HPDE6-E6E7 (cell line): ENCODE measurements around the gene ZDHHC11.
A peak's percentile ranks its signal among the peaks of the same experiment; 100 is the strongest.

Source experiments
- DNase-seq: peaks from one replicate; pipeline ENCODE4 v3.0.0; 2011; ENCODE audit warnings: missing footprints; ENCODE audit errors: extremely low spot score

ZDHHC11 gene, protein sequence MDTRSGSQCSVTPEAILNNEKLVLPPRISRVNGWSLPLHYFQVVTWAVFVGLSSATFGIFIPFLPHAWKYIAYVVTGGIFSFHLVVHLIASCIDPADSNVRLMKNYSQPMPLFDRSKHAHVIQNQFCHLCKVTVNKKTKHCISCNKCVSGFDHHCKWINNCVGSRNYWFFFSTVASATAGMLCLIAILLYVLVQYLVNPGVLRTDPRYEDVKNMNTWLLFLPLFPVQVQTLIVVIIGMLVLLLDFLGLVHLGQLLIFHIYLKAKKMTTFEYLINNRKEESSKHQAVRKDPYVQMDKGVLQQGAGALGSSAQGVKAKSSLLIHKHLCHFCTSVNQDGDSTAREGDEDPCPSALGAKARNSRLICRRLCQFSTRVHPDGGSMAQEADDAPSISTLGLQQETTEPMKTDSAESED

DNA sequence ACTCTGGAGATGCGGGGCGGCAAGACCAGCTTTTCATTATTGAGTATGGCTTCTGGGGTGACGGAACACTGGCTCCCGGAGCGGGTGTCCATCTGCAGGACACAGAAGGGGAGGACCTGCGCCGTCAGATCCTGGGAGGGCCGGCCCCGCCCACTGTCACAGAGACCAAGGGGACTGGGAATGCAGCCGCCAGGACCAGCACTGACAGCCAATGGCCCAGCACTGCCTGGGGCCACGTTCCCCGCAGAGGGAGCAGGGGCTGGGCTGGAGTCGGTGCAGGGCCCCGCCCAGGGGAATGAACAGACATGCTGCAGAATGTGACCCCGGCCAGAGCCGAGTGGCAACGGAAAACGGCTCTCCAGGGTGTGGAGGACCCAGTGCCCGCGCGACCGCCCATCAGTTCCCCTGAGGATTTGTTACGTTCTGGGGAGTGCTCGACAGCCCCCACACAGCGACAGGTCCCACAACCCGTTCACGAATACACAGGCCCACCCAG, at the start of gene ZDHHC11:
ZDHHC11 (minus strand) TSS at position 476 of the 496 bp plus-strand sequence; CDS start at position 92, 384 bp downstream.
- DNase-seq = no peak

DNA sequence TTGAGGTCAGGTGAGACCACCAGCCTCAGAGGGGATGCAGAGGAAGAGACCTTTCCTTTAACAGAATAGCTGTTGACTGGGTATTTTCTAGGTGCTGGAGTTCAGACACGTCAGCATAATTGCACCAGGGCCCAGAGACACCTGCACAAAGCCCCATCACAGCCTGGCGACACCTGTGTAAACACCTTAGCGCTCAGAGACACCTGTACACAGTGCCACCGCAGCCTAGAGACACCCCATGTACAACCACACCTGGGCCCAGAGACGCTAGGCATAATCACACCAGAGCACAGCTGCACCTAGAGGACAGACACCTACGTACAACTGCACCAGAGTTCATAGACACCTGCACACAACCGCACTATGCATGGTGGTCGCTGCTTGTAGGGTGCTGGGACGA, 42.9 kb upstream of the ZDHHC11 start:
- DNase-seq = no peak

DNA sequence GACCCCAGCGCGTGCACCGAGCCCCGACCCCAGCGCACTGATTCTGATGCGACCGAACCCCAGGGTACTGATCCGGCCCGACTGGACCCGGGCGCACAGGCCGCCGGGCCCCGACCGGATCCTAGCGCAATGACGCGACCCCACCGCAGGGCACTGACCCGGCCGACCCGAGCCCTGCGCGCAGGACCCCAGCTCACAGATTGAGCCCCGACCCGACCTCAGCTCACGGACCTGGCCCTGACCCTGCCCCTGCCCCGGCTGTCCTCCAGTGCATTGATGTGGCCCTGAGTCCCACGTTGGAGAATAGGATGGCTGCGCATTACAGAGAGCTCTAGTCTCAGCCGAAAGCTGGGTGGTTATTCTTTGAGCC, 42.3 kb upstream of the ZDHHC11 start:
- no peak for DNase-seq

DNA sequence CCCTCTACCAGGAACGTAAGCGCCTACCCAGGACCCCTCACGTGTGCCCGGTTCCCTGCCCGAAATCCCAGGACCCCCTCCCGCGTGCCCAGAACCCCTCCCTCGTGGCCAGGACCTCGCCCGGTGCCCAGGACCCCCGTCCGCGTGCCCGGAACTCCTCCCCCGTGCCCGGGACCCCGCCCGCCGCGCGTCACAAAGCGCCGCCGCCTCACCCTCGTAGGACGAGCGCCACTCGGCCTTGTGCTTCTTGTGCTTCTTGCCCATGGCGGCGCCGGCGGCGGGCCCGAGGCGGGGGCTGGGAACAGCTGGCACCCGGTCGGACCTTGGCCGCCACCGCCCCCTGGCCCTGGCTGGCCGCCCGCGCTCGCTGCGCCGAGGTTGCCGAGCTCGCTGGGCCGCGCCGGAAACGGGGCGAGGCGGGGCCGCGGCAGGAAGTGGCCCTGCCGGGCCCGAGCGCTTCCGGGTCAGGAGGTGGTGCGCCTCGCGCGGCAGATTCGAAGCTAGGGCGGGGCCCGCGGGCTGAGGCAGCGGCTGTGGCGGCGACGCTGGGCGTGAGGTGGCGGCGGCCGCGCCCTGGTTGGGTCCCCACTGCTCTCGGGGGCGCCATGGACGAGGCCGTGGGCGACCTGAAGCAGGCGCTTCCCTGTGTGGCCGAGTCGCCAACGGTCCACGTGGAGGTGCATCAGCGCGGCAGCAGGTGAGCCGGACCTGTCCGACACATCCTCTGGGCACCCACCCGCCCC, 41.8 kb upstream of the ZDHHC11 start, which contains the start of the genes BRD9 and TRIP13:
BRD9 (minus strand) TSS at position 408 of the 743 bp plus-strand sequence; CDS start at position 264, 144 bp downstream.
TRIP13 (plus strand) TSS at position 491 of the 743 bp plus-strand sequence; CDS start at position 606, 115 bp downstream.
- DNase-seq = peak; percentile 93

DNA sequence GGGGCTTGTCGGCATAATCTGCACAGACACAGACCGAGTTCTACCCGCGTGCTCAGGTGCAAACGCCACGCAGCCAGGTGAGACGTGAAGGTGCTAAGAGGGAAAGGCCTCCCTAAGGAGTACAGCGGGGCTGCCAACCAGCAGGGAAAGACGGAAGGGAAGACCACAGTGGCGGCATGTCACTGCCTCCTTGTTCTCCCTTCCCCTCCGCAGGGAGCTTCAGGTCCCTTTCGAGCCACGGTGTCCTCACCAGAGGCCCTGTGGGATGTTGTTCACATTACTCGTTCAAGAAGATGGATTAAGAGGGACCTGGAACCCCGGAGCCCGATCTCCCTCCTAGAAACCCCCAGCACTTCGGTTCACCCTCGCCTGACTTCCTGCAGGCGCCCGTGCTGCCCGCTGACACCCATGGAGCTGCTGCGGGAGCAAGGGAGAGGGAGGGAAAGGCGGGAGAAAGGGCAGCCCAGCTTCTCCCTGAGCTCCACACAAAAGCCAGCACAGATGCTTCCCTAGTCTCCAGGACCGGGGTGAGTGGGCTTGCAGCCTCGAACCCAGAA, 41.1 kb upstream of the ZDHHC11 start:
- peak; percentile 49 for DNase-seq

DNA sequence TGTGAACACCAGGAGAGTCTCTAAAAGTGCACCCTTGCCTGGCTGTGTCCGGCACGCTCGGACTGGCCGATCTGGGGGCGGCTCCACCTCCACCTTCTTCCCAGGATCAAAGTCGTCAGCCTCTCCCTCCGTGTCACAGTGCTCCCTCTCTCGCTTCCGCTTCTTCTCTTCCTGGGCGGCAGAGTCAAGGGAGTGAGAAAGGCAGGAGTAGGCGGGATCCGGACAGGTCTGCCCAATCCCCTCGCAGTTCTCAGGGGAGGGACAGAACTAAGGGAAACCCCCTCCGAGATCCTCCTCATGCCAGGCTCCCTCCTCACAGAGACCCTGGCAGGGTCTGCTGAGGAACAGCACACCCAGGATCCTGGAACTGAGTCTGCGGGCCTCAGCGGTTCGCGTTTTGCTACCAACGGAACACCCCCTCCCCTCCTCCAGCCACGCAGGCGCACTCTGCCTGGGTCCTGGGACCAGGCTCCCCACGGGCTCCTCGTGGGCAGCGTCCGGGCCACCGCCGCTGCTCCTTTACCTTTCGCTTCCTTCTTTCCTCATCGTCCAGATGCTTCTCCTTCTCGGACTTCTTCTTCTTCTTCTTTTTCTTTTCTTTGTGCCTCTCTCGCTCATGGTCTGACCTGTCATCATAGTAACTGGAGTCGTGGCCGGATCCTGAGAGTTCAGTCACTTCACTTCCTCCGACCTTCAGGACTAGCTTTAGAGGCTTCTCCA, 40.5 kb upstream of the ZDHHC11 start:
- DNase-seq = no peak

DNA sequence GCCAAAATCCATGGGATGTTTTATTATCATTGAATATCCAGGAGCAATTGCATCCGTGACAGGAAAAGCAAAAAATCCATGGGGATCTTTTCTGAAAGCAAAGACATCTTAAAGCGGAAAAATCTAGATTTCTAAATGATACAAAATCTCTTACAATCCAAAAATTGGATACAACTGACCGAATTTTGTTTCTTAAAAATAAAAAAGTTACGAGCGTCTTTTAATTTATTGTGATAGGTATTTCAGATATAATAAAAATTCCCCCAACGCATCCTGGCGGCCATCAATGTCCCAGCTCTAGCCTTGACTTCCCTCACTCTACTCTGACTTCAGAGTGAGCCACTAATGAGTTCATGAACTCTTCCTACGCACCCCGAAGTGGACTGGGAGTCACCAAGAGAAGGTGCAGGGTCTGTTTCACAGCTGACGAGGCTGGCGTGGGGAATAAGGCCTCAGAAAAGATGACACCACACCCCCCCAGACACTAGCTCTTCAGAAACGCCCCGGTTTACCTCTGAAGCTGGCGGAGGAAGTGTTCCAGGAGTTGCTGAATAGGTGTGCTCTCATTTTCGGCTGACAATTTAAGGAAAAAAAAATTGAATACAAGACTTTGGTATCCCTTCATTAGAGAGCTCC, 38.4 kb upstream of the ZDHHC11 start:
- DNase-seq = no peak

DNA sequence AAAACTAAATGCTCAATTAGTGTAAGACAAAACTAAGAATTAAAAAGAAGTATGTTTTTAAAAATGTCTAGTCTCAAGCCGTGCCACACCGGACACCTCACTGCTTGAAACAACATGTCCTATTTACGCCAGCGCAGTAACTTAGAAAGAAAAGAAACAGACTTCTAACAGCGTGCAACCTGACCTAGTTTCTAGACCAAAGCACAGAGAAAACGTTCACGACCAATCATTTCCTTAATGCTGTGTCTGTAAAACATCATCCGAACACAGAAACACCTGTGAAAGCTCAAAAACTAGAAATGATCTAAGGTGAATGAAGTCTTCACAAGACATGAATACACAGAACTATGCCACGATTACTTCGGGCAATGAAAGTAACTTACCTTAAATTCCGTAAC, 37.9 kb upstream of the ZDHHC11 start:
- no peak for DNase-seq

DNA sequence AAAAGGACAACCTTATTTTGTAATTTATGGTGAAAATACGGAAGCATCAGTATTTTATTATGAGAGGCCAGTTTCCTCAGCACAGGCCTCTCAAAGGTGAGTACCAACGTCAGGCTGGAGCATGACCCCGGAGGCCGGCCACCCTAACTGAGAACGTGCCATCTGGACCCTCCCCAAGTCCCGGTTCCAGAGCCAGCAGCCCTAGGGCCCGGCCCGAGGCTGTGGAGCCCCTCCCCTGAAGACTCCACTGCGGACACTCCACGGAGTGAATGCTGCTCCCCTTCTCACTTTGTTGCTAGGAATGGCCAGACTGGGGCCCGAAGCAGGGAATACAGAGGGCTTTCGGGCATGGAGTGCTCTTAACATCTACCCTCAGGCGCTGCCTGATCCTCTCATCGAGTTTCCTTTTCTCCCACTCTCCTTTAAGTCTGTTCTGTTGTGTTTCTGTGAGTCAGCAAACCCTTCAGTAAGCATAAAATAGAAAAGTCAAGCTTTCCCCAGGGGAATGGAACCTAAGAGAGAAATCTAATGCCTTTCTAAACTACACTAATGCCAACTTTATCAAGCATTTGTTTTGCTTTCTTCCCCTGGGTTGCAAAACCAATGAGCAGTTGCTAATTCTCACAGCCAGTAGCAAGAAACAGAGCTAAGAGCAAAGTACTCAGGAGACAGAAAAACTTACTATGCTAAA, 37.3 kb upstream of the ZDHHC11 start:
- DNase-seq = no peak

DNA sequence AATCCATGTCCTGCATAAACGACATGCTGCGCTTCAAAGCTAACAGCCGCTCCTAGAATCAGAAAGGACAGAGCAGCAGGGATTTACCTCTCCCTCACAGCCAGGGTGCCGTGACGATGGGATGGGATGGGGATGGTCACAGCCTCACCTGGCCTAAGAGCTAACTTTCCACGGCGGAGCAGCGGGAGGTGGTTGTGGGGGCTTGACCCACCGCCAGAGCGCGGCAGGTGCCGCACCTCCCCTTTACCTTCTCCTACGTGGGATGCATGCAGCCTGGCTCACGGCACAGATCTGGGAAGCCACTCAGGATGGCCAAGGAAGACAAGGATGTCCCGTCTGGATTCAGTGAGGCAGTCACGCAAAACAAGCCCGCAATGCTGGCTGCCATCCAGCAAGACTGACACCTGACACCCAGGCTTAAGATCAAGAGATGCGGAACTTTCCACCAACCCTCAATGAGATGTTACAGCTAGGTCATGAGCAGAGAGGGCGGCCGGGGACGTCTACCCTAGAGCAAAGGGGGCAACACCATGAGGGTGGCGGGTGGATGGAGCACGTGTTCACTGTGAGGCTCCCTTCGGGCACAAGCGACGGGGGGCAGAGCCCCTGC, 36.0 kb upstream of the ZDHHC11 start:
- DNase-seq = no peak

DNA sequence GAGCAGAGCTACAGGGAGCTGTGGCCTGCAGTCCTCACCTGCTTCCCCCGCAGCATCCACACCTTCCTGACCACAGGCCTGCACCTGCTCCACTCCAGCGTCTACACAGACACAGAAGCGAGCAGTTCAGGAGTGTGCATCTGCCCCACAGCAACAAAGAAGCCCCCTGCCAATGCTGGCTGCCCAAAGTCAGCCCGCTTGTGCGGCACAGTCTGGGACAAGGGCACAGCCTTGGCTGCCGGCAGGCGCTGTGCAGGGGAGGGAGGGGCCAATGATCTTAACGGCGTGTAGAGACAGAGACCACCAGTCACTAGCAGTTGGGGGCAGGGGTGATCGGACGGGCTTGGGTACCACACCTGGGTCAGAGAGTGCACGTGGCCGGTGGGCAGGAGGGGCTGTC, 35.2 kb upstream of the ZDHHC11 start:
- DNase-seq = no peak

DNA sequence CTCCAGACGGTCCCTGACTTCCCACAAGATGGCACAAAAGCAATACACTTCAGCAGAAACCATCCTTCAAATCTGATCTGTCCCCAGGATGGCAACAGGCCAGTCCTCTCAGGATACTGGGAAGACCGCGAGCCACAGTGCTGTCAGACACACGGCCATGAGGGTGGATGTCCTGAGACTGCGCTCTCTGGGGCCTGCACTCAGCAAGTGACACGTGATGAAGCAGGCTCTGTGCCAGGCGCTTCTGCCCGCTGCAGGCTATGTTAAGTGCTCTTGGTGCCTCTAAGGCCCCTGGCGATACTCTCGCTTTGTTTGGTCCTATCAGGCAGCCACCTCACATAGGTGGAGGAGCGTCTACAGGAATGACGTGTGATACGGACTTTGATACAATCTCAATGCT, 34.7 kb upstream of the ZDHHC11 start:
- no peak for DNase-seq

DNA sequence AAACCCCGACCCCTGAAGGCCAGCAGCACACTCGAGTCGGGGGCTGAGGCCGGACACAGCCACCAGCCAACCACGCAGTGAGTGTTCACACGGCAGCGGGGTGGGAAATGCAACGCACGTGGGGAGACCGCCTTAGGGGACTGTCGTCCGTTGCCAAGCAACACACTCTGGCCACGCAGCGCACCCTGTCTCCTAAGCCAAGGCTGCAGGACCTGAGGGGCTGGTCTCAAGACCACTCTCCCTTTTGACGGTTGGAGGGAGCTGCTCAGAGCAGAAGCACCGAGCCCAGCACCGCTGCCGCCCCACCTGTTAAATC, 34.3 kb upstream of the ZDHHC11 start:
- DNase-seq = no peak

DNA sequence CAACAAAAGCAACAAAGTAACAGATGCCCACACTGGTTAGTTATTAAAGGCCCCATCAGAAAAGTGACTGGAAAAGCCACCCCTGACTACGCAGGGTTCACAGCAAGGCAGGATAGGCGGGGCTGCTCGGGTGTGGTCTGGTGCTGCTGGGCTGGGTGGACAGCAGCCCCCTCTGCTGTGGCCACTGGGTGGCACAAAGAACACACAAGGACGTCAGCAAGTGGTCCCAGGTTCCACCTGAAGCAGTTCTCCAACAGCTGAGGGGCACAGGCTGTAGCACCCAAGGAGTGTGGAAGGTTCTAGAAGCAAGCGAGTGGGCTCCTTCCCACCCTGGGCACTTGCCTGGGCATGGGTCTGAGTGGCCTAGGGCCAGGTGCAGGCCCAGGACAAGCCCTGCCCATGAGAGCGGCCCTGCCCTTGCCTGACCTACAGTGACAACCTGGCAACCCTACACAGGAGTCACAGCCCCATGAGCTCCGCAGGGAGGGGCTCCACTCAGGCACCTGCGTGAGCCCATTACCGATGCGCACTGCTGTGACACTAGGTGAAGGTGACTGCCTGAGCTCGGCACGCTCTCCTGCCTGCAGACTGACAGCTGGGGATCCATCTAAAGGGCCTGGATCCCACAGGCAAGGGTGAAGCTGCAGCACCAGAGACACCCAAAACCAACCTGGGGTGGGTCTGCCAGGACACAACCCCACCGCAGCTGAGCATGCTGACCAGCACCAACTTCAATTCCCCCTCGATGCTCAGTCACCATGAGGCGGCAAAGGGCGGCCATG, 33.8 kb upstream of the ZDHHC11 start:
- DNase-seq = no peak

DNA sequence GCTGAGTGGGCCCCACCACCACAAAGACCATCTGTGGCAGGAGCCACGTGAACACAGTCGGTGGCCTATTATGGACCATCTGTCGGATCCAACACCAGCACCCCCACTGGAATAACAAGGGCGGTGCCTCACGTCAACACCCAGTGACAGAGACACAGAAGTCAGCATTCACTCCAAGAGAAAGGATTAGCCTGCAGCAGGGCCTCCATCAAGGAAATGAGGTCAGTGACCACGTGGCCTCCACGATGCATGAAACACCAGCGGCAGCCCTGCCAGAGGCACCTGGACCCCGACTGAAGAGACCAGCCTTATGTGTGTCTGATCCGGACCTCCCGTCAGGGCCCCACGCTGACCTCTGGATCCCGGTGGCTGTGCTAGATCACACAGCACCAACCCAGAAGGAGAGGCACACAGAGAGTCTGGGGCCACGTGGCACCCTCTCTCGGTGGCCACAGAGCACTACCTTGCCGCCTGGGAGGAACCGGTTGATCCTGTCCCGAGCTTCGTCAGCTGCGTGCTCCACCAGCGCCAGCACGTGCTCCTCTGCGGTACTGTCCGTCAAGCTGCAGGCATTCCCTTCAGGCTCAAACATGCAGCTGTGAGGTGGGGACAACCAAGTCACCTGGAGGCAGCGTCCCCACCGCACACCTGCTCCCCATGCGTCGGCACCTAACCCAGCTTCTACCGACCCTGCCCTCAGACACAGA, 32.8 kb upstream of the ZDHHC11 start:
- DNase-seq = no peak

DNA sequence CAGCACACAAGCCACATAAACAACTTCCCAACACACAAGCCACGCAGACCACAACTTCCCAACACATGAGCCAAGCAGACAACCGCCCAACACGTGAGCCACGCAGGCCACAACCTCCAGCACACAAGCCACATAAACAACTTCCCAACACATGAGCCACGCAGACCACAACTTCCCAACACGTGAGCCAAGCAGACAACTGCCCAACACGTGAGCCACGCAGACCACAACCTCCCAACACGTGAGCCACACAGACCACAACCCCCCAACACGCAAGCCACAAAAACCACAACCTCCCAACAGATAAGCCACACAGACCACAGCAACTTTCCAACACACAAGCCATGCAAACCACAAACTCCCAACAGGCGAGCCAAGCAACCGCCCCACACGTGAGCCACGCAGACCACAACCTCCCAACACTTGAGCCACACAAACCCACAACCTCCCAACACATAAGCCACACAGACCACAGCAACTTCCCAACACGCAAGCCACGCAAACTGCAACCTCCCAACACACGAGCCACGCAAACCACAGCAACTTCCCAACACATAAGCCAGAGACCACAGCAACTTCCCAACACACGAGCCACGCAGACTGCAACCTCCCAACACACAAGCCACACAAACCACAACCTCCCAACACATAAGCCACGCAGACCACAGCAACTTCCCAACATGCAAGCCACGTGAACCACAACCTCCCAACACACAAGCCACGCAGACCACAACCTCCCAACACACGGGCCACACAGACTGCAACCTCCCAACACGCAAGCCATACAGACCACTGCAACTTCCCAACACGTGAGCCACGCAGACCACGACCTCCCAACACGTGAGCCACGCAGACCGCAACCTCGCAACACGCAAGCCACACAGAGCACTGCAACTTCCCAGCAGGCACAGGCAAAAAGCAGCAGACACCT, 31.7 kb upstream of the ZDHHC11 start:
- DNase-seq = no peak

DNA sequence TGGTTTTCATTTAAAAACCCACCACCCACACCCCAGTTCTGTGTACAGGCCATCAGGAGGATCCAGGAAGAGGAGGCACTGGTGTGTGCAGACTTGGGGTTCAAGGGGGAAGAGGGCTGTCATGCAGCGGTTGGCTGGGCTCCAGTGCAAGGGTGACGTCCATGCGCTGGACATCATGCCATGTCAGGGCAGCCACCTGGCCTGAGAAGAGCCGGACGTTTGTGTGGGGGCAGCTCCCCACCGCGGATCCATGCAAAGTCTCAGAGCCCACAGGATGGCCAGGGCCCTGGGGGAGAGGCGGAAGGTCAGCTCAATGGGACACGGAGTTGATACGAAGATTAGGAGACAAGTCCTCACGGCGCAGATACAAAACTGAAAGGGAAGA, 30.8 kb upstream of the ZDHHC11 start:
- DNase-seq = no peak
